HG02943 (cell line): Measurements from ENCODE around the gene IL19.
"Not testable (repeated sequence)": the region's sequence is repeated elsewhere in the genome, so short reads cannot be mapped to it uniquely, and the experiment has no call there.

Experiments
- ATAC-seq: cut with Tn5 transposase; IDR thresholded peaks from one replicate; pipeline ENCODE4 v1.9.1; 2021; ENCODE audit warnings: mild to moderate bottlenecking, low read depth, moderate library complexity; ENCODE audit not compliant: unreplicated experiment

The IL19 gene

GRCh38 chr1:206772243-206772937 is 1.8 kb downstream of the IL19 start, which contains the start of gene IL10:
IL10 (minus strand) TSS chr1:206772494; CDS start chr1:206772435, 59 bp downstream.
- ATAC-seq: no peak

- ATAC-seq: no peak
These were observed 3.5 kb downstream of the IL19 start for GRCh38 chr1:206774093-206774492.

- no peak for ATAC-seq
These were observed 5.7 kb downstream of the IL19 start for GRCh38 chr1:206776229-206776628.

- ATAC-seq: no peak
These were observed 7.5 kb downstream of the IL19 start for GRCh38 chr1:206778031-206778430.

- ATAC-seq: not testable (repeated sequence)
These were observed 8.3 kb downstream of the IL19 start for GRCh38 chr1:206778911-206779310.

- no peak for ATAC-seq
These were observed 9.1 kb downstream of the IL19 start for GRCh38 chr1:206779638-206780037.

GRCh38 chr1:206782448-206782847 is 11.9 kb downstream of the IL19 start:
- ATAC-seq: peak; percentile 60

GRCh38 chr1:206783506-206783905 is 12.9 kb downstream of the IL19 start:
- no peak for ATAC-seq

GRCh38 chr1:206784471-206784903 is 13.9 kb downstream of the IL19 start:
- peak; percentile 55 for ATAC-seq

GRCh38 chr1:206785182-206785765 is 14.7 kb downstream of the IL19 start:
- ATAC-seq: no peak

GRCh38 chr1:206786212-206786886 is 15.8 kb downstream of the IL19 start:
- ATAC-seq: no peak

GRCh38 chr1:206787891-206788290 is 17.3 kb downstream of the IL19 start:
- ATAC-seq: no peak

GRCh38 chr1:206788487-206789050 is 18.0 kb downstream of the IL19 start:
- ATAC-seq: no peak

- ATAC-seq: no peak
These were observed 20.1 kb downstream of the IL19 start for GRCh38 chr1:206790502-206791250.

- ATAC-seq: no peak
These were observed 22.5 kb downstream of the IL19 start for GRCh38 chr1:206792939-206793607.

- ATAC-seq: no peak
These were observed 23.0 kb downstream of the IL19 start for GRCh38 chr1:206793620-206794019.

- no peak for ATAC-seq
These were observed 23.8 kb downstream of the IL19 start for GRCh38 chr1:206794294-206794908.

- ATAC-seq: no peak
These were observed 25.5 kb downstream of the IL19 start for GRCh38 chr1:206796116-206796515.

GRCh38 chr1:206796981-206797402 is 26.4 kb downstream of the IL19 start:
- ATAC-seq: no peak
